ENCODE results near the gene SMIM44.

- TF ChIP-seq CTCF (IDR thresholded peaks at IDR 0.05) (no peak), POLR2A (IDR thresholded peaks at IDR 0.05) (no peak)
Observed at GRCh38 chr19:3519126-3519525, 35.9 kb upstream of the SMIM44 start.

All from thyroid gland (tissue), 4 donors.